WTC11 (cell line): ENCODE data around the gene CLEC2A.

ENCODE experiments used
- CREB1 ChIP-seq: sonication (generic); formaldehyde crosslinking; IDR thresholded peaks from 2 replicates; pipeline ENCODE4 v1.8.0; 2023; ENCODE audit warnings: mild to moderate bottlenecking, missing genetic modification reagents
- CTCF ChIP-seq: fragments of 200-600 bp; IDR thresholded peaks from 2 replicates; pipeline ENCODE4 v1.8.0; 2022; ENCODE audit warnings: antibody characterized with exemption
- FOXJ3 ChIP-seq: sonication (generic); formaldehyde crosslinking; IDR thresholded peaks from 2 replicates; pipeline ENCODE4 v1.9.0; 2021; ENCODE audit warnings: missing genetic modification reagents, mild to moderate bottlenecking, borderline replicate concordance
- MXD4 ChIP-seq: fragments of 250-450 bp; sonication (Bioruptor Pico); IDR thresholded peaks from 2 replicates; pipeline ENCODE4 v1.8.0; 2021; ENCODE audit warnings: mild to moderate bottlenecking, moderate library complexity, borderline replicate concordance
- NR1H2 ChIP-seq: sonication (generic); formaldehyde crosslinking; IDR thresholded peaks from 2 replicates; pipeline ENCODE4 v1.9.0; 2021; ENCODE audit warnings: mild to moderate bottlenecking, moderate library complexity, missing genetic modification reagents

- TF ChIP-seq CTCF: no peak
- TF ChIP-seq MXD4 (CRISPR knock-in tag): no peak
- TF ChIP-seq FOXJ3 (CRISPR knock-in tag): no peak
- TF ChIP-seq CREB1: no peak
- no peak for TF ChIP-seq NR1H2
Measured at GRCh38 chr12:9869307-9870161, 62.6 kb downstream of the CLEC2A start, which contains the start of gene CLEC2B.
